ENCODE results near the gene DKC1.

The DKC1 gene

DNA sequence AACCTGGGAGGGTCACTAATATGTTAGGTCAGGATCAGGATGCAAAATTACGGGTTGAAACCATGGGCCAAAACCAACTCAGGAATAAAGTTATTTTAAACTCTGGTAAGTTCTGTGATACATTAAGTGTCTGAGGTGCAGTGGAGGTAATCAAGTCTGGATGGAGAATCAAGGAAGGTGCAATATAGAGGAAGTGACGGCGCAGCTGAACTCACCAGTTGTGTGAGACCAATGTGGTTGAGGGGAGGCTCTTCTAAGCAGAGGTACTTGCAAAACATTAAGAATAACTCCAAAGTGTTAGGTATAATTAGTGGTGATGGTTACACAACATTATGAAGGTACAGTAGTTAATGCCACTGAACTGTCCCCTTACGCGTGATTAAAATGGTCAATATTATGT, 31.5 kb upstream of the DKC1 start:
- Histone ChIP-seq H3K4me1 (ENCODE audit: insufficient read depth, insufficient read length) (no peaks in the 10 kb centered on the region), H3K4me3 (ENCODE audit: insufficient read length, low read depth) (no peak overlapping the region), H3K9me3 (ENCODE audit: insufficient read depth, low read length) (no peaks in the 10 kb centered on the region), H3K36me3 (ENCODE audit: insufficient read depth, insufficient read length, low read length) (no peaks in the 10 kb centered on the region), H3K27me3 (ENCODE audit: insufficient read depth, insufficient read length) (no peaks in the 10 kb centered on the region), H3K9ac (ENCODE audit: insufficient read length, low read depth) (no peak overlapping the region)
- TF ChIP-seq SUZ12 (IDR thresholded peaks at IDR 0.05; ENCODE audit: extremely low read depth, insufficient read depth, insufficient read length) (no peak), YY1 (IDR thresholded peaks at IDR 0.05; ENCODE audit: insufficient read depth, insufficient read length) (no peak), ZNF274 (IDR thresholded peaks at IDR 0.05; ENCODE audit: low read depth, low read length) (no peak)
- no peak for DNase-seq (ENCODE audit: low read depth, low spot score)

- no peak overlapping the region for H3K4me3 ChIP-seq (ENCODE audit: insufficient read length, low read depth)
- H3K9ac ChIP-seq (ENCODE audit: insufficient read length, low read depth): no peak overlapping the region
- H3K27me3 ChIP-seq (ENCODE audit: insufficient read depth, insufficient read length): no peaks in the 10 kb centered on the region
- DNase-seq (ENCODE audit: low read depth, low spot score): no peak
- H3K36me3 ChIP-seq (ENCODE audit: insufficient read depth, insufficient read length, low read length): no peaks in the 10 kb centered on the region
- no peaks in the 10 kb centered on the region for H3K9me3 ChIP-seq (ENCODE audit: insufficient read depth, low read length)
- H3K4me1 ChIP-seq (ENCODE audit: insufficient read depth, insufficient read length): no peaks in the 10 kb centered on the region
- TF ChIP-seq SUZ12 (IDR thresholded peaks at IDR 0.05; ENCODE audit: extremely low read depth, insufficient read depth, insufficient read length) (no peak), ZNF274 (IDR thresholded peaks at IDR 0.05; ENCODE audit: low read depth, low read length) (no peak), YY1 (IDR thresholded peaks at IDR 0.05; ENCODE audit: insufficient read depth, insufficient read length) (no peak)
These were observed 30.8 kb upstream of the DKC1 start for GRCh38 chrX:154731881-154732280.

DNA sequence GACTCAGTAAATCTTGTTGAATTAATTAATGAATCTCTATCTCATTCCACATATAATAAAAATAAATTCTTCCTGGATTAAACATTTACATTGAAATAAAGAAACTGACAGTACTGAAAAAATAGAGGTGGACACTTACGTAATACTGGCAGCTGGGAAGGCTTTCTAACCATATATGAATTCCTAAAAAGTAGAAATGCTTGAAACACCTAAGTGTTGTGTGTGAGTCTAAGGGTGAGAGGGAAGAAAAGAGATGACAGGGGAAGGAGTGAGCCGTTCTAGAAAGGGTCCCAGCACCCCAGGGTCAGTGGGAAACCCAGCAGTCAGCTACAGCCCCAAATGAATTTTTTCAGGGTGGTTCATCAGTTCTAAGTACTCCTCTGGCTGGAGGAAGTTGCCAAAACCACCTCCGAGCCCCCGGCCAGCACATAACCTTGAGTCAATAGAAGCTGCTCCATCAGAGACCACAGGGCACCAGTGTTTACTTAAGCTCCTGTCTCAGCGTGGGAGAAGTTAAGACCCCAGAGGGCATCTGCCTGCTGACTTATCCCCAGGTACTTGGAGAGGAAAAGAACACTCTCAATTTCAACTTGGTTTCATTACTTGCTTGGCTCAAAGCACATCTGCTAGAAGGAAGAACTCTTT, 30.1 kb upstream of the DKC1 start:
- Histone ChIP-seq H3K4me1 (ENCODE audit: insufficient read depth, insufficient read length) (no peaks in the 10 kb centered on the region), H3K9ac (ENCODE audit: insufficient read length, low read depth) (no peak overlapping the region), H3K27me3 (ENCODE audit: insufficient read depth, insufficient read length) (no peaks in the 10 kb centered on the region), H3K9me3 (ENCODE audit: insufficient read depth, low read length) (no peaks in the 10 kb centered on the region), H3K36me3 (ENCODE audit: insufficient read depth, insufficient read length, low read length) (no peaks in the 10 kb centered on the region), H3K4me3 (ENCODE audit: insufficient read length, low read depth) (no peak overlapping the region)
- DNase-seq (ENCODE audit: low read depth, low spot score): no peak
- TF ChIP-seq YY1 (IDR thresholded peaks at IDR 0.05; ENCODE audit: insufficient read depth, insufficient read length) (no peak), ZNF274 (IDR thresholded peaks at IDR 0.05; ENCODE audit: low read depth, low read length) (no peak), SUZ12 (IDR thresholded peaks at IDR 0.05; ENCODE audit: extremely low read depth, insufficient read depth, insufficient read length) (no peak)

DNA sequence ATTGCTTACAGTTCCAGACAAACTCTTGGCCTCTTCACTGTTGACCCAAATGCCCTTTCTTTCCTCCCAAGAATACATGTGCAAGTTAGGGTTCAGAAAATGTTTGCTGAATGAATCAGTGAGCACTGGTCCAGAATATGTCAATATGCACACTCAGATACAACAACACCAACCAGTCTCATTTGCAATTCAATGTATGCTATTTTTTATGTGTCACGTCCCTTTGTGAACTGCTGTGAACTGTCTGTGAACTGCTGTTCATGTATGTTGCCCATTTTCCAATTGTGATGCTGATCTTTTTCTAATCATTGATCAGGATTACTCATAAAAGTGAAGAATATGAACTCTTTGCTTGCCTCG, 29.6 kb upstream of the DKC1 start:
- Histone ChIP-seq H3K27me3 (ENCODE audit: insufficient read depth, insufficient read length) (no peaks in the 10 kb centered on the region), H3K9me3 (ENCODE audit: insufficient read depth, low read length) (no peaks in the 10 kb centered on the region), H3K9ac (ENCODE audit: insufficient read length, low read depth) (no peak overlapping the region), H3K4me3 (ENCODE audit: insufficient read length, low read depth) (no peak overlapping the region), H3K4me1 (ENCODE audit: insufficient read depth, insufficient read length) (no peaks in the 10 kb centered on the region), H3K36me3 (ENCODE audit: insufficient read depth, insufficient read length, low read length) (no peaks in the 10 kb centered on the region)
- TF ChIP-seq SUZ12 (IDR thresholded peaks at IDR 0.05; ENCODE audit: extremely low read depth, insufficient read depth, insufficient read length): no peak
- no peak for TF ChIP-seq ZNF274 (IDR thresholded peaks at IDR 0.05; ENCODE audit: low read depth, low read length)
- no peak for TF ChIP-seq YY1 (IDR thresholded peaks at IDR 0.05; ENCODE audit: insufficient read depth, insufficient read length)
- DNase-seq (ENCODE audit: low read depth, low spot score): no peak

DNA sequence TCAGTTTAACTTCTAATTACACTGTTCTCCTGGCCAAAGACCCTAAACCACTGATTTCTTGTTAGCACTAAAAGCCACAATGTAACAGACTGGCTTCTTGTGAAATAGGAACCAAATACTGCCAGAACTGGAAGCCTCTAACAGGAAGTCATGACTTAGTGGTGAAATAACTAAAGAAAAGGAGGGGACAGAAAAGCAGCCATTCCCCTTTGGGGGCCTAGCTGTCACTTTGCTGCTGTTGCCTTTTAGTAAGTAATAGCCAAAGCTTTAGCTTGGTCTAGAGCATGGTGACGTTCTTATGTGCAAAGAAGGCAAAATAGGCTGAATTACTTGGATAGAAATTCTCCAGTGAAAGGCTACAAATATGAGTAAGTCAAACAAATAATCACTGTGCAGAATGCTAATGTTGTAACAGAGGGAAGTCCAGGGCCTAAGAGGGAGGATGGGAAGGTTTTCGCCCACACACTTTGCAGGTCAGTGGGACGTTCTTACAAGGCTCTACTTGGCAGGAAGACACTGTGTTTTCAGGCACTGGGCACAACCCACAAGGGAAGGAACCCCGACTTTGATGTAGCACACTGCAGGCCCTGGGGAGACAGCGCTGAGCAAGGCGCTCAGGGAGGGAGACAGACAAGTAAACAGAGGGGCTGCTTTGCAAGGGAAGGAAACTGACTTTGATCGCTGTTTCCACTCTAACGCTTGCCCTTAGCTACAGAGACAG, 28.4 kb upstream of the DKC1 start:
- no peaks in the 10 kb centered on the region for H3K4me1 ChIP-seq (ENCODE audit: insufficient read depth, insufficient read length)
- DNase-seq (ENCODE audit: low read depth, low spot score): no peak

GRCh38 chrX:154735695-154736393, 26.8 kb upstream of the DKC1 start:
- DNase-seq (ENCODE audit: low read depth, low spot score): no peak
- Histone ChIP-seq H3K9ac (ENCODE audit: insufficient read length, low read depth) (no peak overlapping the region), H3K9me3 (ENCODE audit: insufficient read depth, low read length) (no peaks in the 10 kb centered on the region), H3K27me3 (ENCODE audit: insufficient read depth, insufficient read length) (no peaks in the 10 kb centered on the region), H3K36me3 (ENCODE audit: insufficient read depth, insufficient read length, low read length) (no peaks in the 10 kb centered on the region), H3K4me3 (ENCODE audit: insufficient read length, low read depth) (no peak overlapping the region), H3K4me1 (ENCODE audit: insufficient read depth, insufficient read length) (no peaks in the 10 kb centered on the region)
- no peak for TF ChIP-seq ZNF274 (IDR thresholded peaks at IDR 0.05; ENCODE audit: low read depth, low read length)
- no peak for TF ChIP-seq SUZ12 (IDR thresholded peaks at IDR 0.05; ENCODE audit: extremely low read depth, insufficient read depth, insufficient read length)
- no peak for TF ChIP-seq YY1 (IDR thresholded peaks at IDR 0.05; ENCODE audit: insufficient read depth, insufficient read length)

More for the DNA sequence above, 28.4 kb upstream of the DKC1 start:
- Histone ChIP-seq H3K27me3 (ENCODE audit: insufficient read depth, insufficient read length) (no peaks in the 10 kb centered on the region), H3K9me3 (ENCODE audit: insufficient read depth, low read length) (no peaks in the 10 kb centered on the region), H3K4me3 (ENCODE audit: insufficient read length, low read depth) (no peak overlapping the region), H3K36me3 (ENCODE audit: insufficient read depth, insufficient read length, low read length) (no peaks in the 10 kb centered on the region), H3K9ac (ENCODE audit: insufficient read length, low read depth) (no peak overlapping the region)
- TF ChIP-seq SUZ12 (IDR thresholded peaks at IDR 0.05; ENCODE audit: extremely low read depth, insufficient read depth, insufficient read length): no peak

GRCh38 chrX:154737136-154737535, 25.5 kb upstream of the DKC1 start:
- Histone ChIP-seq H3K27me3 (ENCODE audit: insufficient read depth, insufficient read length) (no peaks in the 10 kb centered on the region), H3K36me3 (ENCODE audit: insufficient read depth, insufficient read length, low read length) (no peaks in the 10 kb centered on the region), H3K9me3 (ENCODE audit: insufficient read depth, low read length) (no peaks in the 10 kb centered on the region), H3K4me3 (ENCODE audit: insufficient read length, low read depth) (no peak overlapping the region), H3K4me1 (ENCODE audit: insufficient read depth, insufficient read length) (no peaks in the 10 kb centered on the region), H3K9ac (ENCODE audit: insufficient read length, low read depth) (no peak overlapping the region)
- no peak for DNase-seq (ENCODE audit: low read depth, low spot score)
- no peak for TF ChIP-seq YY1 (IDR thresholded peaks at IDR 0.05; ENCODE audit: insufficient read depth, insufficient read length)
- TF ChIP-seq ZNF274 (IDR thresholded peaks at IDR 0.05; ENCODE audit: low read depth, low read length): no peak
- no peak for TF ChIP-seq SUZ12 (IDR thresholded peaks at IDR 0.05; ENCODE audit: extremely low read depth, insufficient read depth, insufficient read length)
